Thyroid gland (tissue), 4 donors: ENCODE results near the gene NLRX1. TPM values are rescaled to one million over a fixed set of nuclear protein-coding genes. Genes with fewer than 3 reads are reported as not detected.

Source experiments
- DNase-seq, 2 donors: peaks; one replicate each; pipeline ENCODE4 v3.0.0-alpha.2; 2019
- H3K27ac ChIP-seq, 3 donors: fragments of 200-600 bp; sonication (generic); 1 replicate in 2 of 3; 2 replicates in 1 of 3; pipeline ENCODE4 v1.5.1; 2016 to 2019; ENCODE audit warnings: mild to moderate bottlenecking in 1 of 3, moderate library complexity in 1 of 3
- H3K27me3 ChIP-seq: fragments of 200-600 bp; sonication (generic); one replicate; pipeline ENCODE4 v1.5.1; 2019
- H3K36me3 ChIP-seq, 2 donors: fragments of 200-600 bp; sonication (generic); one replicate each; pipeline ENCODE4 v1.5.1; 2016 to 2019
- H3K4me1 ChIP-seq, 2 donors: fragments of 200-600 bp; sonication (generic); one replicate each; pipeline ENCODE4 v1.5.1; 2017 to 2019
- H3K4me3 ChIP-seq, 3 donors: fragments of 200-600 bp; sonication (generic); replicated peaks in 1 of 3; 1 replicate in 2 of 3; 2 replicates in 1 of 3; pipeline ENCODE4 v1.5.1; 2016; ENCODE audit warnings: mild to moderate bottlenecking in 1 of 3
- H3K9me3 ChIP-seq: fragments of 200-600 bp; sonication (generic); one replicate; pipeline ENCODE4 v1.5.1; 2017
- CTCF ChIP-seq, 6 experiments: fragments of 200-600 bp in 3 of 6; fragments of 450-650 bp in 3 of 6; sonication (generic) in 3 of 6; IDR thresholded peaks; one replicate each; pipeline ENCODE4 v1.5.1; 2016 to 2019; ENCODE audit warnings: antibody characterized with exemption in 6 of 6, mild to moderate bottlenecking in 2 of 6, inconsistent platforms in 1 of 6, moderate library complexity in 1 of 6
- POLR2A ChIP-seq, 2 donors: fragments of 450-650 bp; IDR thresholded peaks; one replicate each; pipeline ENCODE4 v1.6.1; 2017; ENCODE audit warnings: antibody characterized with exemption in 2 of 2, mild to moderate bottlenecking in 2 of 2, moderate library complexity in 1 of 2
- WGBS, 2 donors: methylation state at CpG; one replicate each; pipeline ENCODE4 v1.1.5; 2017; 5-methylcytosine and 5-hydroxymethylcytosine counted together
- intact Hi-C: fragments of 100-400 bp; cut with DNase I; formaldehyde crosslinking; loops from one replicate; pipeline ENCODE4 v1.15.1; 2023
- total RNA-seq, 4 donors: library from RNA; depleted of rRNA; stranded (reverse); fragments of >200 nt; gene quantifications; one replicate each; pipeline ENCODE4 v1.2.3, GENCODE V29; 2016

The NLRX1 gene
- 10 to 100 TPM; 13.3 to 33.1 (median 19.5) TPM for total RNA-seq

- no peaks in the 10 kb centered on the region for H3K36me3 ChIP-seq
- intact Hi-C loops: no loop called here
- H3K9me3 ChIP-seq: no peaks in the 10 kb centered on the region
- peak; percentile 68 to 92 (median 82) for TF ChIP-seq CTCF (IDR thresholded peaks at IDR 0.05)
- peak in 1 of 2 donors; percentile 72 for TF ChIP-seq POLR2A (IDR thresholded peaks at IDR 0.05)
- DNase-seq: peak; percentile 79 to 86
- peak within 1 kb of the TSS; percentile 86 to 98 (median 88) for H3K27ac ChIP-seq
- peaks cover 32 to 41% of the 10 kb centered on the region in 2 donors for H3K4me1 ChIP-seq
- H3K27me3 ChIP-seq: no peaks in the 10 kb centered on the region
- H3K4me3 ChIP-seq: peak within 1 kb of the TSS; percentile 61 to 80 (median 79)
- WGBS, 2 donors: 14 to 15% methylated on average over 14 to 17 of the region's 63 CpGs
Observed at GRCh38 chr11:119168471-119169281, at the start of gene NLRX1. Gene NLRX1, plus strand, starts transcription at chr11:119168725. Its CDS starts 2,679 bp downstream, at chr11:119171404.

GRCh38 chr11:119118946-119119345 is 49.6 kb upstream of the NLRX1 start:
- intact Hi-C loops: no loop called here
- Histone ChIP-seq H3K27ac (no peak overlapping the region), H3K36me3 (peaks cover 2 to 7% of the 10 kb centered on the region in 2 donors), H3K4me1 (peaks cover 14 to 17% of the 10 kb centered on the region in 2 donors), H3K27me3 (no peaks in the 10 kb centered on the region), H3K4me3 (no peak overlapping the region), H3K9me3 (no peaks in the 10 kb centered on the region)
- TF ChIP-seq CTCF (IDR thresholded peaks at IDR 0.05): no peak
- no peak for TF ChIP-seq POLR2A (IDR thresholded peaks at IDR 0.05)
- WGBS, 2 donors: 94 to 96% methylated on average over 1 of the region's 1 CpG
- DNase-seq: no peak

GRCh38 chr11:119120639-119121007 is 47.9 kb upstream of the NLRX1 start:
- no peak for TF ChIP-seq CTCF (IDR thresholded peaks at IDR 0.05)
- TF ChIP-seq POLR2A (IDR thresholded peaks at IDR 0.05): no peak
- peak in 1 of 2 donors; percentile 15 for DNase-seq
- H3K9me3 ChIP-seq: no peaks in the 10 kb centered on the region
- peak overlapping the region in 2 of 3 donors; percentile 17 to 41 for H3K4me3 ChIP-seq
- peaks cover 14 to 17% of the 10 kb centered on the region in 2 donors for H3K4me1 ChIP-seq
- intact Hi-C loops: no loop called here
- no peaks in the 10 kb centered on the region for H3K27me3 ChIP-seq
- 15 to 17% methylated on average over 5 of the region's 5 CpGs for WGBS, 2 donors
- peak overlapping the region; percentile 26 to 77 (median 73) for H3K27ac ChIP-seq
- H3K36me3 ChIP-seq: peaks cover 8 to 9% of the 10 kb centered on the region in 2 donors

GRCh38 chr11:119121008-119121810 is 47.3 kb upstream of the NLRX1 start, which contains the start of gene HINFP:
Gene HINFP, plus strand, starts transcription at chr11:119121580. Its CDS starts 5,365 bp downstream, at chr11:119126945.
- Histone ChIP-seq H3K27me3 (no peaks in the 10 kb centered on the region), H3K27ac (peak within 1 kb of the TSS; percentile 26 to 77 (median 73)), H3K9me3 (no peaks in the 10 kb centered on the region), H3K4me3 (peak within 1 kb of the TSS; percentile 63 to 84 (median 82)), H3K4me1 (peaks cover 14 to 17% of the 10 kb centered on the region in 2 donors), H3K36me3 (peaks cover 8% of the 10 kb centered on the region in 2 donors)
- no peak for TF ChIP-seq CTCF (IDR thresholded peaks at IDR 0.05)
- TF ChIP-seq POLR2A (IDR thresholded peaks at IDR 0.05): peak in 1 of 2 donors; percentile 81
- peak; percentile 100 for DNase-seq
- intact Hi-C loops: no loop called here
- WGBS, 2 donors: 0% methylated on average over 31 to 52 of the region's 54 CpGs
